Left ventricle myocardium inferior (tissue), 1 donor: ENCODE data around the gene OLIG1. TPM values are rescaled to one million over a fixed set of nuclear protein-coding genes. Genes with fewer than 3 reads are reported as not detected.

Source experiments
- DNase-seq: peaks from one replicate; pipeline ENCODE4 v3.0.0-alpha.2; 2020
- H3K27ac ChIP-seq: fragments of 200-600 bp; replicated peaks from 2 replicates; pipeline ENCODE4 v1.8.0; 2021
- H3K27me3 ChIP-seq: fragments of 200-600 bp; 2 replicates; pipeline ENCODE4 v1.8.0; 2021; ENCODE audit warnings: low read depth
- H3K36me3 ChIP-seq: fragments of 200-600 bp; 2 replicates; pipeline ENCODE4 v1.8.0; 2021
- H3K4me1 ChIP-seq: fragments of 200-600 bp; 2 replicates; pipeline ENCODE4 v1.8.0; 2021
- H3K4me3 ChIP-seq: fragments of 200-600 bp; 2 replicates; pipeline ENCODE4 v1.8.0; 2021; ENCODE audit warnings: mild to moderate bottlenecking, moderate library complexity
- H3K9me3 ChIP-seq: fragments of 200-600 bp; replicated peaks from 2 replicates; pipeline ENCODE4 v1.8.0; 2021
- CTCF ChIP-seq: fragments of 200-600 bp; IDR thresholded peaks from 2 replicates; pipeline ENCODE4 v1.8.0; 2021; ENCODE audit warnings: antibody characterized with exemption, mild to moderate bottlenecking, borderline replicate concordance
- intact Hi-C: fragments of 100-400 bp; cut with micrococcal nuclease; formaldehyde crosslinking; loops from one replicate; pipeline ENCODE4 v1.11.0; 2022
- total RNA-seq: library from RNA; stranded (reverse); fragmentation: NEBNext Ultra II Directional; extraction: Animal tissue kit (Norgen Biotek cat#: 25700); gene quantifications from one replicate; pipeline ENCODE4 v1.2.1, GENCODE V29; 2021
- donor health status: DM: no; HTN: yes; CAD: no; lungs with severe emphysema.

Gene OLIG1
- total RNA-seq, 1 donor from 2014 or later: 0.22 TPM

- intact Hi-C loops: no loop called here
- H3K4me3 ChIP-seq: peak overlapping the region; percentile 30
- no peak for TF ChIP-seq CTCF
- no peaks in the 10 kb centered on the region for H3K36me3 ChIP-seq
- no peak for DNase-seq
- H3K4me1 ChIP-seq: peaks cover 59% of the 10 kb centered on the region
- peaks cover 100% of the 10 kb centered on the region for H3K27me3 ChIP-seq
- no peaks in the 10 kb centered on the region for H3K9me3 ChIP-seq
- H3K27ac ChIP-seq: no peak overlapping the region
These were observed 46.9 kb upstream of the OLIG1 start for GRCh38 chr21:33022828-33023573.

GRCh38 chr21:33023574-33024200 is 46.3 kb upstream of the OLIG1 start:
- Histone ChIP-seq H3K36me3 (no peaks in the 10 kb centered on the region), H3K4me1 (peaks cover 66% of the 10 kb centered on the region), H3K27ac (no peak overlapping the region), H3K4me3 (peak overlapping the region; percentile 30), H3K9me3 (no peaks in the 10 kb centered on the region), H3K27me3 (peaks cover 100% of the 10 kb centered on the region)
- intact Hi-C loops: no loop called here
- DNase-seq: no peak
- TF ChIP-seq CTCF: no peak

GRCh38 chr21:33024201-33025103 is 45.5 kb upstream of the OLIG1 start:
- TF ChIP-seq CTCF: no peak
- H3K36me3 ChIP-seq: no peaks in the 10 kb centered on the region
- no peak overlapping the region for H3K27ac ChIP-seq
- peaks cover 74% of the 10 kb centered on the region for H3K4me1 ChIP-seq
- H3K9me3 ChIP-seq: no peaks in the 10 kb centered on the region
- intact Hi-C loops: no loop called here
- no peak for DNase-seq
- no peak overlapping the region for H3K4me3 ChIP-seq
- H3K27me3 ChIP-seq: peaks cover 100% of the 10 kb centered on the region

- Histone ChIP-seq H3K36me3 (no peaks in the 10 kb centered on the region), H3K27me3 (peaks cover 100% of the 10 kb centered on the region), H3K4me3 (no peak overlapping the region), H3K9me3 (no peaks in the 10 kb centered on the region), H3K4me1 (peaks cover 70% of the 10 kb centered on the region), H3K27ac (no peak overlapping the region)
- no peak for DNase-seq
- TF ChIP-seq CTCF: no peak
- intact Hi-C loops: no loop called here
These were observed 44.8 kb upstream of the OLIG1 start for GRCh38 chr21:33025106-33025488.
